GM10847 (cell line): ENCODE measurements around the gene ATP8A2.

ENCODE experiments used
- POLR2A ChIP-seq: IDR thresholded peaks from 2 replicates; pipeline ENCODE4 v1.6.1; 2011; ENCODE audit not compliant: insufficient read length; ENCODE audit errors: extremely low read depth

ATP8A2 gene

DNA sequence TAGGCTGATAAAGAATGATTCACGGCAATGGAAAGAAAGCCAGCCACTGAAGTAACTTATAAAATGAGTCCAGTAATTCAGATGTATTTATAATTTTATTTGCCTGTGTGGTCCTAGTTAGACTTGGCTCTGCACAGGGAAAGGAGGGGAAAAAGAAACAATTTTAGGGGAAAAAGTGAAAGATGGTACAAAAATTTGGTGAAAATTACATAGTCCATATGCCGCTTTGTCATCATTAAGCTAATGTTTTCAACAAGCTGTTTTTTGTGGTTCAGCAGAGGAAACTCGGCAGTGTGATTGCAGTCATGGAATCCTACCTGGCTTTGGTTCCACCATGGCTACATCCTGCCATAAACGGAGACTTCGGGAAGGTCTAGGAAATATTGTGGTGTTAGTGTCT, 301.9 kb downstream of the ATP8A2 start:
- no peak for TF ChIP-seq POLR2A

DNA sequence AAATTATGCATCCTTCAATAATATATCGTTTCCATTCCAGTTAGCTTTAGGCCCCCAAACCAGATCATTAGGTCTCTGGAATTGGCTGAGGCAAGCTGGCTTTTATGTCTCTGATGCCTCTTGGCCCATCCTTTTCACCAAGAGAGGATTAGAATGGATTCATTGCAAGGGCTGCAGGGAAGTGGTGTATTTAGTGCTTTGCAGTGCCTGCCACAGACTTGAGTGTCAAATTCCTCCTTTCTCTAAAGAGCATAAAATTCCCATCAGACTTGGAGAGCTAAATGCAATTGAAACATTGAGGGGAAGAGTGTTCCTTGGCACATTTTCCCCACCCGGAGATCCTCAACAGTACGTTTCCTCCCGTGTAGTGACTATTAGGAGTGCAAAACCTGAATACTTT, 302.6 kb downstream of the ATP8A2 start:
- no peak for TF ChIP-seq POLR2A

DNA sequence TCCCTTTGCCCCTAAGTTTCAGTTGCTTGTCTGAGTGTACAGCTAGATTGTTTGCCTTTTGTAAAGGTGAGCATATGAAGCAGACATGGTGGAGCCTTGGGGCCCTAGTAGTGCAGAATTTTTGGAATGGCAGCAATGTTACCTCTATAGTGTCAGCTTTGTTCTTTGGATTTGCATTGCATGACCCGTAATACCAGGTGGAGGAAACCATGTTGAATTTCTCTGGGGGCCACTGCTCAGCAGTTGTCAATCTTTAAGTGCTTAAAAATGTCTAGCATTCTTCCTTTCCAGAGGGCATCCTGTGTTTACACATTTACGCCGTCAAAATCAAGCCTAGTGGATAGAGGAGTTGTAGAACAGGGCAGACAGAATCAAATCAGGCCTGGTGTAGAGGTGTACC, 303.3 kb downstream of the ATP8A2 start:
- no peak for TF ChIP-seq POLR2A

DNA sequence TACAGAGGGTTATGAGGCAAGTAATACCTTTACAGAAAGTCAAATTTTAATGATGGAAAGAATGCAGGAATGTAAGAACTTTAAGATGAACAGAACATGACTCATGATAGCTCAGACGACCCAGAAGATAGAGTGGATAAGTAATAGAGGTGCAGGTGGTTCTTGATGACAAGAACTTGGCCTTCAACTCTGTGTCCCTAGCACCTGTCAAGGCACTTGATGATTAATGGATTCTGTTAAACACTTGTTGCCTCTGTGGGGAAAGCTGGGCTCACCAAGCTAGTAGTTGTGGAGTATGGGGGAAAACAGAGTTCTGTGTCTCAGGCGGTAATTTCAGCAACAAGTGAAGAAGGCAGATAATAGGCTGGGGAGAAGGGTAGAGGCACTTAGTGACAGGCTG, 306.2 kb downstream of the ATP8A2 start:
- no peak for TF ChIP-seq POLR2A

DNA sequence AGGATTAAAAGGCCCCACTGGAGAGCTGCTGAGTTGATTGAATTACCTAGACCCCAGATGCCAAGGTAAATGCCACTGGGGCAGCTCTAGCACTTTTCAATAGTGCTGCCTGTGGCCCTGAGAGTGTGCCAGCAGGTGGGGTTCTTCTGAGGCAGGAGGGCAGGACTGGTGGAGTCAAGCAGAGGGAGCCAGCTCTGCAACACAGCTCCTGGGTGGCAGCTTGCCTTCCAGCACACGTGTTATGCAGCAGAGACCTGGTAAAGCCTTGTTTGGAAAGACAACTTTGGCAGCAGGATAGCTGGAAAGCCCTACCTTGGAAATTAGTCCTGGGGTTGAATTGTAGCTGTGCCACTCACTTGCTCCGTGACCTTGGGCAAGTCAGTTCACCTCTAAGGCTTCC, 306.6 kb downstream of the ATP8A2 start:
- TF ChIP-seq POLR2A = no peak

DNA sequence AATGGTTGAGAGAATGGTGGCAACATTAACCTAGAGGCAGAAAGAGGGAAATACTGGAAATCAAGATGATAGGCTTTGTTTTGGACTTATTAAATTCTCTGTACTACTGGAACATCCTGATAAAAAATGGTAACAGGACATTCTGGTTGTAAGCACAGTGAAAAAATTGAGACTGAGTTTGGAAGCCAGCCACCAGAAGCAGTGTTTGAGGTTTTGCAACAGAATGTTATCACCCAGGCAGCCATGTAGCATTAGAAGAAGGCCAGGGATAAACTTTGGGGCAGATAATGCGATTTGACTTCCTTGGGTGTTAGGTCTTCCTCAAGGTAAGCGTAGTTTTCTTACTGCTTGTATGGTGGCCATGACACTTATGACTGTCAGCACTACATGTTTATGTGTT, 307.4 kb downstream of the ATP8A2 start:
- TF ChIP-seq POLR2A = no peak

DNA sequence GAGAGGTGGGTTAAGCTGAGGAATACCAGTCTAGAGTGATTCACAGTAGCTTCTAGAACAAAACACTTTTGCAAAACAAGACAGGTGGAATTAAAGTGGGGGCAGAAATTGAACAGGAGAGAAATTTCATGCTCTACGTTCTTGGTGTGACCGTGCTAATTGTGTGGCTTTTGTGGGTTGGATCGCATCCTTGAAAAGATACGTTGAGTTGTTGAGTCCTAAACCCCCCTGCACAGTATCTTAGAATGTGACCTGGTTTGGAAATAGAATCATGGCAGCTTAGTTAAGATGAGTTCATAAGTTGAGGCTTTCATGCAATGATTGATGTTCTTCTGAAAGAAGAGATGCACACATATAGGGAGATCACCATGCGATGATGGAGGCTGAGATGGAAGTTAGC, 308.2 kb downstream of the ATP8A2 start:
- TF ChIP-seq POLR2A = no peak

DNA sequence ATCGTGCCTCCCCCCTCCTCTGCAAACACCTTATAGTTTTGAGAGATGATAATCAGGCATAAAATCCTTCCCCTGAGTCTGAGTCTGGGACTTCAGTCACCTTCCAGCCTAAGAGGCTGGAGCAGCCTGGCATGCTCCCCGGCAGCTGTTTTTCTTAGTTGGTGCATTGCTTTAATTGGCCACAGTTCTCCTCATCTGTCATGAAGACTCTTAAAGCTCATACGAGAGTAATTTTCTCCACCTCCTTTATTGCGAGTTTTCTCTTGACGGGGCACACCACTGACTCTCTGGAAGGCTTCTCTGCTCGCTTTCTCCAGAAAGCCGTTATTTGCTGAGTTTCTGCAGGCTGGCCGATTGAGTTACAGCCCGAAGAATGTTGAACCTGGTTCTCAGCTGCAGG, 310.5 kb downstream of the ATP8A2 start:
- TF ChIP-seq POLR2A = no peak

DNA sequence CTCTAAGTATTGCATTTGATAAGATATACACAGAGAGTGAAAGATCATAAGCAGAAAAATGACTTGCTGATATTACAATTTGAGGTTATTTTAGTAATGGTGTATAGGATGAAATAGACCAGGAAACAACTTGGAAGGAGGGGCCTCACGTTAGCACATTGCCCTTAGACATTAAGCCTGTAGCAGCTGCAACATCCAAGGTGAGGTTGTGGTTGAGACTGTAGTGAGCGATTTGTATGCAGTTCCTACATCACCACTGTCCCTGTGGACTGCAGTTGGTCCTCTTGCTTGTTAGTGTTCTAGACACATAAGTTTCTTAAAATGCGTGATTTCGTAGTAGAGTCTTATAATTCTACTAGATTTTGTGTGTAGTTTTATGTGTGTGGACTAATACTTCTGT, 311.3 kb downstream of the ATP8A2 start:
- TF ChIP-seq POLR2A = no peak

DNA sequence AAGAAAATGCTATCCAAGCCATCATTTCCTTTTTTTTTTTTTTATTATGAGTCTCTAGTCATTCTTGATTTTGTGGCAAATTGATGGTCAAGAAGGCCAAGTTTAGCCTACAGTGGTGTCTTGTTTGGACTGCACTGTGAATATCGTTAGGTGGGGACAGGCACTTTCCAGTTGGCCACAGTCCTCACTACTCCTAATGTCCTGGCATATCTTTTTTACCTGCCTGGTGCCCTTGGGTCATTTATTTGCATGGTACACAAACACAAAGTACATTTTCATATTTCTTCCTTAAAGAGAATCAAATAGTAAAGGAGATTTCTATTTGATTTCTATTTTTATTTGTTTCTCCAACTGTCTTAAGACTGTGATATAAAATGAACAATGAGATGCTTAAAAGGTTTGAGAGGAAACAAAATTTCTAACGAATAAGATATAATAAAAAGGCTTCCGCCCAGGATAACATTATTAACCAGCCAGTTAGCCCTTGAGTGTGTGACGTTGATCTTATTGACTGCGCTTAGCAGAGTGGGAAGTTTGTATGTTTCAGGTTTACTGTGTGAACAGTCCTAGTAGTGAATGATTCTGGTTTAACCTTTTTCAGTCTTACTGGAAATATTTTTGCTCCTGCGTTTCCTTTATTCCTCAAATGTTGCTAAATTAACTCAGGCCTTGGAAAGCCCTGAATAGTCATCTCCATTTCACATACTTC, 312.0 kb downstream of the ATP8A2 start:
- TF ChIP-seq POLR2A = no peak

DNA sequence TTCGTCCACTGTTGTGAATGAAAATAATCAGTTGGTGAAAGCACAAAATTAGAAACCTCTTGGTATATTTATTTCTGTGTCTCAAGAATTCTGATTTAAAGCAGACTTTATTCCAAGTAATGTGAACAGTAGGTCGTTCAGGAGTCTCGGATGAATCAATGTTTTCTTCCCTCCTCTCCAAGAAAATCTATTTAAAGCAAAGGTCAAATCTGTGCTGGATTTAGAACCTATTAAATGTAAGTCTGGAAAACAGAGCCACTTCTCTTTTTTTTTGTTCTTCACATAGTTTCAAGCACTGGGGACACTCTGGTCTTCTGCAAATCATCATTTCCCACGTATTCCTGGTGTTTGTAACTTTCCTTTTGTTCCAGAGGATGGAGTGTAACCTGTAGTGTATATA, 312.7 kb downstream of the ATP8A2 start:
- no peak for TF ChIP-seq POLR2A

DNA sequence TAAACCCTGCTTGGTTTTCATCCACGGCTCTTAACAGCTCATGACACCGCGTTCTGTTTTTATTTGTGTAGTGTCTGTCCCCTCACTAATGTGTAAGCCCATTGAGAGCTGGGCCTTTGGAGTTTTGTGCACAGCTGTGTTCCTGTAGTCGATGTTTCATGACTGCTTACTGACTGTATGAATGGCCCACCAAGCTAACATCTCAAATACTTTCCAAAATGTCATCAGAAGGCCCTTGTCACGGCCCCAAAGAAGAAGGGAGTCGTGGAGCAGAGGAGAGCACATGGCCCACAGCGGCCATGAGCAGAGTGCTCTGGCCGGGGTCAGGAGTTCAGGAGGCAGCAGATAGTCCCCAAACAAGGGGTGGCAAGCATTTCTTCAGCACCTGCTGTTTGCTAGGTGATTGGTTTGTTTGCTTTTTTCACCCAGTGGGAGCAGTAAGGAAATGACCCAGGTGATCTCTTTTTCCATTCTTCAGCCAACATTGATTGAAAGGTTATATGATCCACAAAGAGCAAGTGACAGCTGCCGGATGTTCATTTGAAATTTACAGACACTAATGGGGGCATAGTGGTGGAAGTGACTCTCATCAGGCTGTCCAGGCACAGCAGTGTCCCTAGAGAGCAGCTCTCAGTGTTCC, 315.2 kb downstream of the ATP8A2 start:
- no peak for TF ChIP-seq POLR2A

DNA sequence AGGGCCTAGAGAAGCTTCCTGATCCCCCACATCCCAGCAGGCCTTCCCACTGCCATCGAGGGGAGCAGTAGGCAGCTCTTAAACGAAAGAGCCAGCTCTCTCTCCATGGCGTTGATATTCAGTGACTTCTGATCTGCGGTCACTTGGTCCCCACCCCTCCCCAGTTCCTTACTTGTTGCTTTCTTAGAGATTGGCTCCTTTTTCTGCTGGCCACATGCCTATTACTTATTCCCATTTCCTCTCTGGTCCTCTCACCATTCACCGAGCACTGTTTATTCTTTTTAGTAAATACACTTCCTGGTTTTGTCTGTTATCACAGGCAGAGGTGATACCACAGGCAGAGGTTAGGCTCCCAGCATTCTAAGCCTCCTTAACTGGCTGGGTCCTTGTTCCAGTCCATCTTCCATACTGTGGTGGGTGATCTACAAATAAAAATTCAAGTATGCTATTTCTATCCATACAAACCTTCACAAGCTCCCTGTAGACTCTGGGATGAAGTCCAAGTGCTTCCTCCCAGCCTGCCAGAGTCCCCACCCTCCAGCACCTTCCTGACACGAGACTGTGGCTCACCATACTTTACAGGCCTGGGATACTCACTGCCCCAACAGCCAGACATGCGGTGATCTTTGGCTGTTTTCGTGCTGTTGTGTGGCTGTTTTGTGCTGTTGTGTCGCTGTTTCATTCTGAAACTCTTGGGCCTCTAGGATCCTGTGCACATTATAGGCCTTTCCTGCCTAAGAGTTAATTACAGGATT, 315.9 kb downstream of the ATP8A2 start:
- TF ChIP-seq POLR2A = no peak

DNA sequence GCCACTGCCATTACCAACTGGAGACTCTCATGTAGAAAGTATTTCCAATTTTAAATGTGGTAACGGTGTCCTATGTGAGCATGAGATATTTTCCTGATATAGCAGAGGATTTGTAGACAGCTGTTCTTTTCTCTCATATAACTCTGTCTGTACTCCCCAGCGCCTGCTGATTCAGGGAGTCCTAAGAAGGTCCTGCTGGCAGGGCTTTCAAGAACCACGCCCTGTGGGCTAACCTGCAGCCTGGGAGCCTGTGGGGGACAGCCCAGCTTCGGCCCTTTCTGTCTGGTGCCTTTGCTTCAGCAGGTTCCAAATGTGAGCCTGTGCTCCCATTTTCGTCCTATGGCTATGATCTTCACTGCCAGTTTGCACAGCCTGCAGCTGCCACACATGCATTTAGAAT, 316.8 kb downstream of the ATP8A2 start:
- TF ChIP-seq POLR2A = no peak

DNA sequence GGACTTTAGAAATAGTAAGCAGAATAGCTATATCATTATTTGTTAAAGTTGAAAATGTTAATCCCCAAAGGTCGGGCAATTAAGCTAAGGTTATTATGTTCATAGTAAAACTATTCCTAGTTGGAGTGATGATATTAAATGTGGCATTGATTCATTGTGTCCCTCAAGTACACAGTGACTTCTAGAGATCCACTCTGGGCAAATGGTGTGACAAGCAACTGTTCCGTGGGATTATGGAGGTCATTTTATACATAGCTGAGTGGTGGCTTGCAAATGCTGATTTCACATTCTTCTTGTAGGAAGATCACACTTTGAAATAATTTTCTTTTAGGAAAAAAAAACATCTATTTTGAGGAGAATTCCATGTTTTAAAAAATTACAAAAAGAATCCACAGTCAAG, 317.8 kb downstream of the ATP8A2 start:
- TF ChIP-seq POLR2A = no peak

DNA sequence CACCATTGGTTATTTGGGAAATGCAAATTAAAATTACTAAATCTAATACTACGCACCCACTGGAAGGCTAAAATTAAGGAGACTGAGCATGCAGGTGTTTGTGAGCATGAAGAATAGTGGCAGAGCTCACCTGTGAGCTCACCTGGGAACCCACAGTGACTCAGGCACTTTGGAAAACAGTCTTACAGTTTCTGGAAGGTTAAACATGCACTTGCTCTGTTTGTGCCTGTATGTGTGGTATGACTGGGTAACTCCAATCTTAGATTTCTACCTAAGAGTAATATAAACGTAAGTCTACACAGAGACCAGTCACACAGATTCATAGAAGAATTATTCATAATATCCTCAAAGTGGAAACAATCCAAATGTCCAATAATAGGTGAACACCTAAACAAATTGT, 318.8 kb downstream of the ATP8A2 start:
- no peak for TF ChIP-seq POLR2A
